Measurements from ENCODE around the gene ZNF724.
"Not testable (repeated sequence)": the region's sequence is repeated elsewhere in the genome, so short reads cannot be mapped to it uniquely, and the experiment has no call there.

The ZNF724 gene

GRCh38 chr19:23249911-23250649 is at the start of gene ZNF724:
Gene ZNF724, minus strand, starts transcription at chr19:23250394. Its CDS starts 152 bp downstream, at chr19:23250242.
- DNase-seq (ENCODE audit: low read depth) = peak; percentile 77

GRCh38 chr19:23294141-23294540 is 43.9 kb upstream of the ZNF724 start:
- DNase-seq (ENCODE audit: low read depth) = no peak

GRCh38 chr19:23289966-23290365 is 39.8 kb upstream of the ZNF724 start:
- DNase-seq (ENCODE audit: low read depth) = not testable (repeated sequence)

GRCh38 chr19:23287620-23288019 is 37.4 kb upstream of the ZNF724 start:
- no peak for DNase-seq (ENCODE audit: low read depth)

GRCh38 chr19:23286477-23286876 is 36.3 kb upstream of the ZNF724 start:
- no peak for DNase-seq (ENCODE audit: low read depth)

GRCh38 chr19:23285948-23286347 is 35.8 kb upstream of the ZNF724 start:
- no peak for DNase-seq (ENCODE audit: low read depth)

- not testable (repeated sequence) for DNase-seq (ENCODE audit: low read depth)
These were observed 35.1 kb upstream of the ZNF724 start for GRCh38 chr19:23285326-23285725.

GRCh38 chr19:23283925-23284324 is 33.7 kb upstream of the ZNF724 start:
- DNase-seq (ENCODE audit: low read depth) = peak; percentile 52

GRCh38 chr19:23281663-23282276 is 31.6 kb upstream of the ZNF724 start:
- no peak for DNase-seq (ENCODE audit: low read depth)

GRCh38 chr19:23278118-23278517 is 27.9 kb upstream of the ZNF724 start:
- not testable (repeated sequence) for DNase-seq (ENCODE audit: low read depth)

GRCh38 chr19:23273590-23274412 is 23.6 kb upstream of the ZNF724 start:
- peak; percentile 89 for DNase-seq (ENCODE audit: low read depth)

- no peak for DNase-seq (ENCODE audit: low read depth)
These were observed 22.9 kb upstream of the ZNF724 start for GRCh38 chr19:23273022-23273589.

GRCh38 chr19:23263870-23264590 is 13.8 kb upstream of the ZNF724 start:
- DNase-seq (ENCODE audit: low read depth) = no peak

- DNase-seq (ENCODE audit: low read depth) = no peak
These were observed 13.2 kb upstream of the ZNF724 start for GRCh38 chr19:23263396-23263795.

GRCh38 chr19:23262920-23263319 is 12.7 kb upstream of the ZNF724 start:
- no peak for DNase-seq (ENCODE audit: low read depth)

- no peak for DNase-seq (ENCODE audit: low read depth)
These were observed 11.4 kb upstream of the ZNF724 start for GRCh38 chr19:23261496-23262020.

- DNase-seq (ENCODE audit: low read depth) = no peak
These were observed 10.8 kb upstream of the ZNF724 start for GRCh38 chr19:23260956-23261355.

- no peak for DNase-seq (ENCODE audit: low read depth)
These were observed 9.8 kb upstream of the ZNF724 start for GRCh38 chr19:23259961-23260360.

- no peak for DNase-seq (ENCODE audit: low read depth)
These were observed 5.5 kb upstream of the ZNF724 start for GRCh38 chr19:23255700-23256099.

GRCh38 chr19:23254141-23254910 is 4.1 kb upstream of the ZNF724 start:
- no peak for DNase-seq (ENCODE audit: low read depth)

GRCh38 chr19:23253256-23253655 is 3.1 kb upstream of the ZNF724 start:
- not testable (repeated sequence) for DNase-seq (ENCODE audit: low read depth)

All from activated T-cell treated with anti-CD3 and anti-CD28 coated beads for 1 hour (primary cell).